Measurements from ENCODE around the gene ZNF140.

Gene ZNF140

DNA sequence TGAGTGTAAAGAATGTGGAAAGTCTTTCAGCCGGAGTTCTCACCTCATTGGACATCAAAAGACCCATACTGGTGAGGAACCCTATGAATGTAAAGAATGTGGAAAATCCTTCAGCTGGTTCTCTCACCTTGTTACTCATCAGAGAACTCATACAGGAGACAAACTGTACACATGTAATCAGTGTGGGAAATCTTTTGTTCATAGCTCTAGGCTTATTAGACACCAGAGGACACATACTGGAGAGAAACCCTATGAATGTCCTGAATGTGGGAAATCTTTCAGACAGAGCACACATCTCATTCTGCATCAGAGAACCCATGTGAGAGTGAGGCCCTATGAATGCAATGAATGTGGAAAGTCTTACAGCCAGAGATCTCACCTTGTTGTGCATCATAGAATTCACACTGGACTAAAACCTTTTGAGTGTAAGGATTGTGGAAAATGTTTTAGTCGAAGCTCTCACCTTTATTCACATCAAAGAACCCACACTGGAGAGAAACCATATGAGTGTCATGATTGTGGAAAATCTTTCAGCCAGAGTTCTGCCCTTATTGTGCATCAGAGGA lies 75.5 kb downstream of the ZNF140 start:
- no peak for DNase-seq (ENCODE audit: extremely low spot score)
- ChIA-PET CTCF (no interaction called here), POLR2A (no interaction called here)
- TF ChIP-seq, protein P1, sequence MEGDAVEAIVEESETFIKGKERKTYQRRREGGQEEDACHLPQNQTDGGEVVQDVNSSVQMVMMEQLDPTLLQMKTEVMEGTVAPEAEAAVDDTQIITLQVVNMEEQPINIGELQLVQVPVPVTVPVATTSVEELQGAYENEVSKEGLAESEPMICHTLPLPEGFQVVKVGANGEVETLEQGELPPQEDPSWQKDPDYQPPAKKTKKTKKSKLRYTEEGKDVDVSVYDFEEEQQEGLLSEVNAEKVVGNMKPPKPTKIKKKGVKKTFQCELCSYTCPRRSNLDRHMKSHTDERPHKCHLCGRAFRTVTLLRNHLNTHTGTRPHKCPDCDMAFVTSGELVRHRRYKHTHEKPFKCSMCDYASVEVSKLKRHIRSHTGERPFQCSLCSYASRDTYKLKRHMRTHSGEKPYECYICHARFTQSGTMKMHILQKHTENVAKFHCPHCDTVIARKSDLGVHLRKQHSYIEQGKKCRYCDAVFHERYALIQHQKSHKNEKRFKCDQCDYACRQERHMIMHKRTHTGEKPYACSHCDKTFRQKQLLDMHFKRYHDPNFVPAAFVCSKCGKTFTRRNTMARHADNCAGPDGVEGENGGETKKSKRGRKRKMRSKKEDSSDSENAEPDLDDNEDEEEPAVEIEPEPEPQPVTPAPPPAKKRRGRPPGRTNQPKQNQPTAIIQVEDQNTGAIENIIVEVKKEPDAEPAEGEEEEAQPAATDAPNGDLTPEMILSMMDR (IDR thresholded peaks at IDR 0.05; ENCODE audit: control extremely low read depth, extremely low read depth, low read depth, missing control alignments): no peak
